ENCODE results near the gene PCARE. TPM values are rescaled to one million over a fixed set of nuclear protein-coding genes. Genes with fewer than 3 reads are reported as not detected.

Gene PCARE
- total and polyA plus RNA-seq, 2 experiments from 2014 or later, result not detected

GRCh38 chr2:29064346-29064715 lies 10.0 kb downstream of the PCARE start (continued):
- TF ChIP-seq, protein P1, sequence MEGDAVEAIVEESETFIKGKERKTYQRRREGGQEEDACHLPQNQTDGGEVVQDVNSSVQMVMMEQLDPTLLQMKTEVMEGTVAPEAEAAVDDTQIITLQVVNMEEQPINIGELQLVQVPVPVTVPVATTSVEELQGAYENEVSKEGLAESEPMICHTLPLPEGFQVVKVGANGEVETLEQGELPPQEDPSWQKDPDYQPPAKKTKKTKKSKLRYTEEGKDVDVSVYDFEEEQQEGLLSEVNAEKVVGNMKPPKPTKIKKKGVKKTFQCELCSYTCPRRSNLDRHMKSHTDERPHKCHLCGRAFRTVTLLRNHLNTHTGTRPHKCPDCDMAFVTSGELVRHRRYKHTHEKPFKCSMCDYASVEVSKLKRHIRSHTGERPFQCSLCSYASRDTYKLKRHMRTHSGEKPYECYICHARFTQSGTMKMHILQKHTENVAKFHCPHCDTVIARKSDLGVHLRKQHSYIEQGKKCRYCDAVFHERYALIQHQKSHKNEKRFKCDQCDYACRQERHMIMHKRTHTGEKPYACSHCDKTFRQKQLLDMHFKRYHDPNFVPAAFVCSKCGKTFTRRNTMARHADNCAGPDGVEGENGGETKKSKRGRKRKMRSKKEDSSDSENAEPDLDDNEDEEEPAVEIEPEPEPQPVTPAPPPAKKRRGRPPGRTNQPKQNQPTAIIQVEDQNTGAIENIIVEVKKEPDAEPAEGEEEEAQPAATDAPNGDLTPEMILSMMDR (conservative IDR thresholded peaks at IDR 0.05; ENCODE audit: low read depth in 2 of 2), result no peak
- TF ChIP-seq JUNB (IDR thresholded peaks at IDR 0.05; ENCODE audit: unreplicated experiment) (no peak), ETS1 (IDR thresholded peaks at IDR 0.05) (no peak), CREB1 (CRISPR knock-in tag; IDR thresholded peaks at IDR 0.05; ENCODE audit: low read depth) (no peak)

DNA sequence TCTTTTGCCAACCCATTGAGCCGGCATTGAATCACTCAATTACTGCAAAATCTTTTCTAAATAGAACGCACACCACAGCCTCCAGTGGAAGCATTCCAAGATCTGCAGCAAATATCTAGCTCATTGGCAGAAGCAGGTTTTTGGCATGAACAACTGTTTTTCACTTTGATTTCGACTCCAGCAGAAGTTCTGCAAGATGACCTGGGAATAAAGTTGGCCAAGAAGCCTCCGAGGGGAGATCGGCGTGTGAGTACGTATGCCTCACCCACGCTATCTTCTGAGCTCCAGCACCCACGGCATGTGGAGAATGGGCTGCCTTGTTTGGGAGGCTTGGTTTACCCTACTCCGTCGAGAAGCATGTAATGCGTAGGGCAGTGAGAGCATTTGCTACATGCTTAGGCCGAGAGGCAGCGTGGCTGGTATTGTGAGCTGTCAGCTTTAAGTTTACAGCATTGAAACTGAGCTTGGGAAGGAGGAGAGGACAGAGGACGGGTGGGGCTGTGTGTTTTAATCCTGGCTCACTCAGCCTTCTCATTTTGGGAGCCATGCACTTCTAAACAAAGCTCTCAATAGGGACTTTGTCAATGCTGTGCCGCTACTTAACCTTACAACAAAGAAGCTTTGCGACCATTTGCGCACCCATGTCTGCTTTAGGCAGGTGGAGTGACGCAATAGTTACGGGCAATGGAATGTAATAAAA lies 10.5 kb downstream of the PCARE start:
- Histone ChIP-seq H3K4me2 (no peak overlapping the region), H2AFZ (peak overlapping the region; percentile 84), H3K79me2 (replicated peaks; ENCODE audit: insufficient read depth) (no peaks in the 10 kb centered on the region), H4K20me1 (replicated peaks; ENCODE audit: insufficient read depth) (no peaks in the 10 kb centered on the region), H3K27ac (ENCODE audit: low read depth) (no peak overlapping the region), H3K36me3 (ENCODE audit: insufficient read depth) (no peaks in the 10 kb centered on the region), H3K4me3 (no peak overlapping the region), H3K27me3 (ENCODE audit: insufficient read depth) (no peaks in the 10 kb centered on the region), H3F3A (replicated peaks; ENCODE audit: low read depth) (no peaks in the 10 kb centered on the region), H3K9me2 (ENCODE audit: insufficient read depth) (no peaks in the 10 kb centered on the region), H3K4me1 (ENCODE audit: insufficient read depth) (no peaks in the 10 kb centered on the region; the same call in 1 of the 2 replicates)
- peaks cover 10% of the 10 kb centered on the region for H3K27me3 Mint-ChIP-seq (ENCODE audit: insufficient read depth, low read depth, poor library complexity)
- H3K36me3 Mint-ChIP-seq (ENCODE audit: low read depth), result no peaks in the 10 kb centered on the region
- H3K9me3 Mint-ChIP-seq, result no peaks in the 10 kb centered on the region
- no peak overlapping the region for H3K27ac Mint-ChIP-seq
- DNase-seq (ENCODE audit: low spot score) (no peak), ATAC-seq (no peak)
- H3K4me3 Mint-ChIP-seq, result no peak overlapping the region
- peaks cover 17% of the 10 kb centered on the region for H3K4me1 Mint-ChIP-seq
- no peak for TF ChIP-seq ETS1 (IDR thresholded peaks at IDR 0.05)
- TF ChIP-seq NANOG (IDR thresholded peaks at IDR 0.05; ENCODE audit: borderline replicate concordance), result no peak
- TF ChIP-seq JUNB (IDR thresholded peaks at IDR 0.05; ENCODE audit: unreplicated experiment), result no peak
- TF ChIP-seq POLR2AphosphoS5 (IDR thresholded peaks at IDR 0.05; ENCODE audit: low read depth), result no peak
- no peak for TF ChIP-seq EZH2 (IDR thresholded peaks at IDR 0.05; ENCODE audit: low read depth, unreplicated experiment)
- no peak for TF ChIP-seq ZNF114 (CRISPR knock-in tag; IDR thresholded peaks at IDR 0.05)
- TF ChIP-seq ZNF331 (CRISPR knock-in tag; IDR thresholded peaks at IDR 0.05; ENCODE audit: low read depth), result no peak
- TF ChIP-seq STAT1 (IDR thresholded peaks at IDR 0.05; ENCODE audit: unreplicated experiment), result no peak
- TF ChIP-seq, protein P1 (conservative IDR thresholded peaks at IDR 0.05; ENCODE audit: low read depth in 2 of 2), result no peak
- TF ChIP-seq, protein P2, sequence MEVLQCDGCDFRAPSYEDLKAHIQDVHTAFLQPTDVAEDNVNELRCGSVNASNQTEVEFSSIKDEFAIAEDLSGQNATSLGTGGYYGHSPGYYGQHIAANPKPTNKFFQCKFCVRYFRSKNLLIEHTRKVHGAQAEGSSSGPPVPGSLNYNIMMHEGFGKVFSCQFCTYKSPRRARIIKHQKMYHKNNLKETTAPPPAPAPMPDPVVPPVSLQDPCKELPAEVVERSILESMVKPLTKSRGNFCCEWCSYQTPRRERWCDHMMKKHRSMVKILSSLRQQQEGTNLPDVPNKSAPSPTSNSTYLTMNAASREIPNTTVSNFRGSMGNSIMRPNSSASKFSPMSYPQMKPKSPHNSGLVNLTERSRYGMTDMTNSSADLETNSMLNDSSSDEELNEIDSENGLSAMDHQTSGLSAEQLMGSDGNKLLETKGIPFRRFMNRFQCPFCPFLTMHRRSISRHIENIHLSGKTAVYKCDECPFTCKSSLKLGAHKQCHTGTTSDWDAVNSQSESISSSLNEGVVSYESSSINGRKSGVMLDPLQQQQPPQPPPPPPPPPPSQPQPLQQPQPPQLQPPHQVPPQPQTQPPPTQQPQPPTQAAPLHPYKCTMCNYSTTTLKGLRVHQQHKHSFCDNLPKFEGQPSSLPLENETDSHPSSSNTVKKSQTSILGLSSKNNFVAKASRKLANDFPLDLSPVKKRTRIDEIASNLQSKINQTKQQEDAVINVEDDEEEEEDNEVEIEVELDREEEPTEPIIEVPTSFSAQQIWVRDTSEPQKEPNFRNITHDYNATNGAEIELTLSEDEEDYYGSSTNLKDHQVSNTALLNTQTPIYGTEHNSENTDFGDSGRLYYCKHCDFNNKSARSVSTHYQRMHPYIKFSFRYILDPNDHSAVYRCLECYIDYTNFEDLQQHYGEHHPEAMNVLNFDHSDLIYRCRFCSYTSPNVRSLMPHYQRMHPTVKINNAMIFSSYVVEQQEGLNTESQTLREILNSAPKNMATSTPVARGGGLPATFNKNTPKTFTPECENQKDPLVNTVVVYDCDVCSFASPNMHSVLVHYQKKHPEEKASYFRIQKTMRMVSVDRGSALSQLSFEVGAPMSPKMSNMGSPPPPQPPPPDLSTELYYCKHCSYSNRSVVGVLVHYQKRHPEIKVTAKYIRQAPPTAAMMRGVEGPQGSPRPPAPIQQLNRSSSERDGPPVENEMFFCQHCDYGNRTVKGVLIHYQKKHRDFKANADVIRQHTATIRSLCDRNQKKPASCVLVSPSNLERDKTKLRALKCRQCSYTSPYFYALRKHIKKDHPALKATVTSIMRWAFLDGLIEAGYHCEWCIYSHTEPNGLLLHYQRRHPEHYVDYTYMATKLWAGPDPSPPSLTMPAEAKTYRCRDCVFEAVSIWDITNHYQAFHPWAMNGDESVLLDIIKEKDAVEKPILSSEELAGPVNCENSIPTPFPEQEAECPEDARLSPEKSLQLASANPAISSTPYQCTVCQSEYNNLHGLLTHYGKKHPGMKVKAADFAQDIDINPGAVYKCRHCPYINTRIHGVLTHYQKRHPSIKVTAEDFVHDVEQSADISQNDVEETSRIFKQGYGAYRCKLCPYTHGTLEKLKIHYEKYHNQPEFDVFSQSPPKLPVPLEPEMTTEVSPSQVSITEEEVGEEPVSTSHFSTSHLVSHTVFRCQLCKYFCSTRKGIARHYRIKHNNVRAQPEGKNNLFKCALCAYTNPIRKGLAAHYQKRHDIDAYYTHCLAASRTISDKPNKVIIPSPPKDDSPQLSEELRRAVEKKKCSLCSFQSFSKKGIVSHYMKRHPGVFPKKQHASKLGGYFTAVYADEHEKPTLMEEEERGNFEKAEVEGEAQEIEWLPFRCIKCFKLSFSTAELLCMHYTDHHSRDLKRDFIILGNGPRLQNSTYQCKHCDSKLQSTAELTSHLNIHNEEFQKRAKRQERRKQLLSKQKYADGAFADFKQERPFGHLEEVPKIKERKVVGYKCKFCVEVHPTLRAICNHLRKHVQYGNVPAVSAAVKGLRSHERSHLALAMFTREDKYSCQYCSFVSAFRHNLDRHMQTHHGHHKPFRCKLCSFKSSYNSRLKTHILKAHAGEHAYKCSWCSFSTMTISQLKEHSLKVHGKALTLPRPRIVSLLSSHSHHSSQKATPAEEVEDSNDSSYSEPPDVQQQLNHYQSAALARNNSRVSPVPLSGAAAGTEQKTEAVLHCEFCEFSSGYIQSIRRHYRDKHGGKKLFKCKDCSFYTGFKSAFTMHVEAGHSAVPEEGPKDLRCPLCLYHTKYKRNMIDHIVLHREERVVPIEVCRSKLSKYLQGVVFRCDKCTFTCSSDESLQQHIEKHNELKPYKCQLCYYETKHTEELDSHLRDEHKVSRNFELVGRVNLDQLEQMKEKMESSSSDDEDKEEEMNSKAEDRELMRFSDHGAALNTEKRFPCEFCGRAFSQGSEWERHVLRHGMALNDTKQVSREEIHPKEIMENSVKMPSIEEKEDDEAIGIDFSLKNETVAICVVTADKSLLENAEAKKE (CRISPR knock-in tag; IDR thresholded peaks at IDR 0.05), result no peak
- no peak for TF ChIP-seq CREB1 (CRISPR knock-in tag; IDR thresholded peaks at IDR 0.05; ENCODE audit: low read depth)
